PC-9 (cell line): ENCODE data around the gene GNB3. TPM values are rescaled to one million over a fixed set of nuclear protein-coding genes. Genes with fewer than 3 reads are reported as not detected.
A peak's percentile ranks its signal among the peaks of the same experiment; 100 is the strongest.
"Not testable (repeated sequence)": the region's sequence is repeated elsewhere in the genome, so short reads cannot be mapped to it uniquely, and the experiment has no call there.

ENCODE experiments used
- BruUV-seq: library from RNA; stranded (reverse); fragments of 400-500 nt; replicated peaks from 2 replicates; lab custom pipeline; 2021; lab: Mats Ljungman, UMichigan
- CTCF ChIA-PET: fragments of 300-600 bp; sonication (Branson Sonifier 250); formaldehyde crosslinking; loops from one replicate; lab custom pipeline; 2022; ENCODE audit warnings: antibody characterized with exemption; lab: Charles Lee
- POLR2A ChIA-PET: fragments of 300-600 bp; sonication (Branson Sonifier 250); formaldehyde crosslinking; loops from one replicate; lab custom pipeline; 2022; ENCODE audit warnings: antibody characterized with exemption; ENCODE audit not compliant: unreplicated experiment; lab: Charles Lee
- DNase-seq, 2 experiments: peaks; one replicate each; pipeline versions ENCODE4 v3.0.0 to v3.0.0-alpha.2; 2015 to 2022; ENCODE audit warnings: mixed read lengths in 1 of 2
- H2AFZ ChIP-seq: fragments of 200-600 bp; sonication (generic); 2 replicates; pipeline ENCODE4 v1.8.1; 2017; ENCODE audit warnings: antibody characterized with exemption
- H3F3A ChIP-seq: fragments of 200-600 bp; sonication (generic); 2 replicates; pipeline ENCODE4 v1.8.1; 2017; ENCODE audit warnings: antibody characterized with exemption, mild to moderate bottlenecking, low read depth; ENCODE audit not compliant: insufficient read depth
- H3K27ac ChIP-seq: fragments of 200-600 bp; sonication (generic); 2 replicates; pipeline ENCODE4 v1.6.1; 2016; ENCODE audit warnings: mixed run types
- H3K27me3 ChIP-seq: fragments of 200-600 bp; sonication (generic); 2 replicates; pipeline ENCODE4 v1.6.1; 2016; ENCODE audit warnings: low read depth, mixed run types; ENCODE audit not compliant: insufficient read depth
- H3K36me3 ChIP-seq: fragments of 200-600 bp; sonication (generic); 2 replicates; pipeline ENCODE4 v1.6.1; 2016; ENCODE audit warnings: low read depth, mixed run types
- H3K4me1 ChIP-seq: fragments of 200-600 bp; sonication (generic); replicated peaks from 2 replicates; pipeline ENCODE4 v1.6.1; 2016; ENCODE audit warnings: mixed run types; ENCODE audit not compliant: insufficient read depth
- H3K4me2 ChIP-seq: fragments of 200-600 bp; sonication (generic); 2 replicates; pipeline ENCODE4 v1.6.1; 2017; ENCODE audit warnings: mixed run types
- H3K4me3 ChIP-seq: fragments of 200-600 bp; sonication (generic); 2 replicates; pipeline ENCODE4 v1.6.1; 2016; ENCODE audit warnings: mixed run types
- H3K79me2 ChIP-seq: fragments of 200-600 bp; sonication (generic); 2 replicates; pipeline ENCODE4 v1.6.1; 2017; ENCODE audit warnings: low read depth, mixed run types
- H3K9me2 ChIP-seq: fragments of 200-600 bp; sonication (generic); 2 replicates; pipeline ENCODE4 v1.8.1; 2017; ENCODE audit warnings: mild to moderate bottlenecking; ENCODE audit not compliant: insufficient read depth
- H3K9me3 ChIP-seq: fragments of 200-600 bp; sonication (generic); 2 replicates; pipeline ENCODE4 v1.8.1; 2016; ENCODE audit warnings: low read depth; ENCODE audit not compliant: insufficient read depth
- H4K20me1 ChIP-seq: fragments of 200-600 bp; sonication (generic); 2 replicates; pipeline ENCODE4 v1.8.1; 2017; ENCODE audit not compliant: insufficient read depth
- CTCF ChIP-seq: fragments of 200-600 bp; sonication (generic); conservative IDR thresholded peaks from 2 replicates; pipeline ENCODE4 v1.6.1; 2017; ENCODE audit warnings: mixed run types, antibody characterized with exemption, mild to moderate bottlenecking, moderate library complexity
- EZH2 ChIP-seq: fragments of 200-600 bp; sonication (generic); IDR thresholded peaks from 2 replicates; pipeline ENCODE4 v1.8.0; 2017; ENCODE audit warnings: antibody characterized with exemption, low read depth
- intact Hi-C: fragments of 100-400 bp; cut with micrococcal nuclease; formaldehyde crosslinking; loops from one replicate; pipeline ENCODE4 v1.10.0; 2022; ENCODE audit not compliant: unreplicated experiment
- total RNA-seq: library from RNA; stranded (reverse); gene quantifications from 2 replicates; pipeline ENCODE4 v1.2.3, GENCODE V29; 2021

The GNB3 gene
- total RNA-seq, 1 experiment from 2014 or later = not detected

GRCh38 chr12:6869049-6870021 is 28.6 kb downstream of the GNB3 start:
- H4K20me1 ChIP-seq = peaks cover 41% of the 10 kb centered on the region
- peak overlapping the region; percentile 97 for H3K4me3 ChIP-seq
- ChIA-PET POLR2A (interaction anchor here (0.5 to 1.0 kb wide), 12 partner anchors 17 to 1060 kb away, joined by 3 to 20 read pairs (median 4); partner anchors contain the start of genes C12orf57, CDCA3, RNU7-1 and USP5), CTCF (interaction anchor here (0.5 to 1.9 kb wide), 18 partner anchors 16 to 567 kb away, joined by 3 to 21 read pairs (median 5); partner anchors contain the start of genes C12orf57, MLF2 and RNU7-1)
- H3K27me3 ChIP-seq = no peaks in the 10 kb centered on the region
- intact Hi-C loops = loop anchor here (1.0 to 5.0 kb wide), 7 partner anchors 69 to 319 kb away; partner anchors contain the start of genes C1R, C1RL and LPCAT3
- H3K27ac ChIP-seq = no peak overlapping the region
- H3K4me2 ChIP-seq = peak overlapping the region; percentile 79
- H3K4me1 ChIP-seq = peaks cover 40% of the 10 kb centered on the region
- no peaks in the 10 kb centered on the region for H3K9me3 ChIP-seq
- H3K36me3 ChIP-seq = peaks cover 15% of the 10 kb centered on the region
- no peaks in the 10 kb centered on the region for H3K9me2 ChIP-seq
- TSS peak; percentile 27 for BruUV-seq
- TF ChIP-seq EZH2 (no peak), CTCF (peak; percentile 96)
- peaks cover 39% of the 10 kb centered on the region for H3K79me2 ChIP-seq
- peak; percentile 71 to 89 for DNase-seq
- H2AFZ ChIP-seq = no peak overlapping the region
- H3F3A ChIP-seq = peaks cover 80% of the 10 kb centered on the region

GRCh38 chr12:6870304-6870703 is 29.6 kb downstream of the GNB3 start:
- CTCF ChIA-PET = interaction anchor here (0.6 to 1.9 kb wide), 3 partner anchors 57 to 91 kb away, joined by 3 to 21 read pairs (median 4); partner anchors contain the start of genes C12orf57 and RNU7-1
- Histone ChIP-seq H3K79me2 (peaks cover 39% of the 10 kb centered on the region), H3K36me3 (peaks cover 12% of the 10 kb centered on the region; the same call in 1 of the 2 replicates), H3F3A (peaks cover 78% of the 10 kb centered on the region), H4K20me1 (peaks cover 41% of the 10 kb centered on the region), H3K4me1 (peaks cover 41% of the 10 kb centered on the region)
- H3K4me3 ChIP-seq, H2AFZ ChIP-seq, H3K4me2 ChIP-seq, POLR2A ChIA-PET, DNase-seq, BruUV-seq, H3K27me3 ChIP-seq, H3K9me2 ChIP-seq, H3K27ac ChIP-seq, H3K9me3 ChIP-seq: not testable (repeated sequence)
- intact Hi-C loops = loop anchor here (5.0 kb wide), 1 partner anchor 222 kb away; the partner anchor contains the start of gene C1R

- H3K4me1 ChIP-seq = peaks cover 41% of the 10 kb centered on the region
- ChIA-PET POLR2A (interaction anchor here (0.6 to 2.8 kb wide), 4 partner anchors 20 to 1590 kb away, joined by 3 to 20 read pairs (median 10); partner anchors contain the start of genes C12orf57 and RNU7-1), CTCF (interaction anchor here (0.9 to 2.6 kb wide), 3 partner anchors 54 to 237 kb away, joined by 3 to 11 read pairs (median 4); no protein-coding TSS in a partner anchor)
- peaks cover 41% of the 10 kb centered on the region for H4K20me1 ChIP-seq
- H3K9me3 ChIP-seq = no peaks in the 10 kb centered on the region
- H3F3A ChIP-seq = peaks cover 71% of the 10 kb centered on the region
- H3K79me2 ChIP-seq = peaks cover 39% of the 10 kb centered on the region
- peak; percentile 79 to 82 for DNase-seq
- no peak for TF ChIP-seq EZH2
- TF ChIP-seq CTCF = no peak
- no peaks in the 10 kb centered on the region for H3K27me3 ChIP-seq
- H3K9me2 ChIP-seq = no peaks in the 10 kb centered on the region
- BruUV-seq = no TSS peak
- peak overlapping the region; percentile 84 for H3K4me3 ChIP-seq
- H3K36me3 ChIP-seq = peaks cover 12% of the 10 kb centered on the region; the same call in 1 of the 2 replicates
- H2AFZ ChIP-seq = no peak overlapping the region
- H3K4me2 ChIP-seq = peak overlapping the region; percentile 96
- H3K27ac ChIP-seq = no peak overlapping the region
- intact Hi-C loops = loop anchor here (1.0 to 5.0 kb wide), 2 partner anchors 75 to 221 kb away; partner anchors contain the start of gene C1R
These were observed 30.6 kb downstream of the GNB3 start for GRCh38 chr12:6871052-6871957.
